GM13976 (cell line): ENCODE data around the gene SGTB.

Experiments used
- DNase-seq: peaks from one replicate; pipeline ENCODE4 v3.0.0; 2012; ENCODE audit warnings: low spot score
- in situ Hi-C: fragments of 300-500 bp; cut with MboI; formaldehyde crosslinking; loops from one replicate; pipeline ENCODE4 v1.12.0; 2022; ENCODE audit warnings: low sequenced_read_pairs, mixed read lengths, inconsistent platforms; ENCODE audit not compliant: unreplicated experiment
- TF ChIP-seq, protein P1 (sequence below): IDR thresholded peaks from 2 replicates; pipeline ENCODE4 v1.5.1; 2012; ENCODE audit warnings: borderline replicate concordance, mild to moderate bottlenecking; ENCODE audit not compliant: insufficient read depth; ENCODE audit errors: extremely low read depth, missing control alignments, control extremely low read depth

SGTB gene

DNA sequence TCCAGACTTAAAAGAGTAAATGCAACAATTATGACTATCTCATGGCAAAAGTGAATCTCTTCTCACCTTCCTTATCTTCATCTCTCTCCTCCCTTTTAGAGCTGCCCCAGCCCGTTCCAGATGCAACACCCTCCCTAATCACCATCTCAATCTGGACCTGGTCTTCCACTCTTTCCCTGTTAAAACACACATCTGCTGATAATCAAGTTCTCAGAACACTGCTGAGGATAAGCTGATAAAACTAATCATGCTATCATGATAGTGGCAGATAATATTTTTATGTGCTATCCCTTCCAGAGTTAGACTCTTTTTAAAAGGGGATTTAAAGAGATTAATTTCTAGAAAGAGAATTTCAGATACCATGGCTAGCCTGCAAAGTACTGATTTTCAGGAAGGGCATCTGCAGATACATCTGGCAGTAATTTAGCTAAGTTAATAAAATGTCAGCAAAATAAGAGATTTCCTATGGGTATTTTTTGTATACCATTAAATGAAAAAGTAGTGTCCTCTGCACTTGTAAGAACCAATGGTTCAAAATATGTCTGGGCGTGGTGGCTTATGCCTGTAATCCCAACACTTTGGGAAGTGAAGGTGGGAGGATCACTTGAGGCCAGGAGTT, 17.2 kb downstream of the SGTB start:
- in situ Hi-C loops: no loop called here
- TF ChIP-seq, protein P1, sequence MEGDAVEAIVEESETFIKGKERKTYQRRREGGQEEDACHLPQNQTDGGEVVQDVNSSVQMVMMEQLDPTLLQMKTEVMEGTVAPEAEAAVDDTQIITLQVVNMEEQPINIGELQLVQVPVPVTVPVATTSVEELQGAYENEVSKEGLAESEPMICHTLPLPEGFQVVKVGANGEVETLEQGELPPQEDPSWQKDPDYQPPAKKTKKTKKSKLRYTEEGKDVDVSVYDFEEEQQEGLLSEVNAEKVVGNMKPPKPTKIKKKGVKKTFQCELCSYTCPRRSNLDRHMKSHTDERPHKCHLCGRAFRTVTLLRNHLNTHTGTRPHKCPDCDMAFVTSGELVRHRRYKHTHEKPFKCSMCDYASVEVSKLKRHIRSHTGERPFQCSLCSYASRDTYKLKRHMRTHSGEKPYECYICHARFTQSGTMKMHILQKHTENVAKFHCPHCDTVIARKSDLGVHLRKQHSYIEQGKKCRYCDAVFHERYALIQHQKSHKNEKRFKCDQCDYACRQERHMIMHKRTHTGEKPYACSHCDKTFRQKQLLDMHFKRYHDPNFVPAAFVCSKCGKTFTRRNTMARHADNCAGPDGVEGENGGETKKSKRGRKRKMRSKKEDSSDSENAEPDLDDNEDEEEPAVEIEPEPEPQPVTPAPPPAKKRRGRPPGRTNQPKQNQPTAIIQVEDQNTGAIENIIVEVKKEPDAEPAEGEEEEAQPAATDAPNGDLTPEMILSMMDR: no peak
- no peak for DNase-seq

DNA sequence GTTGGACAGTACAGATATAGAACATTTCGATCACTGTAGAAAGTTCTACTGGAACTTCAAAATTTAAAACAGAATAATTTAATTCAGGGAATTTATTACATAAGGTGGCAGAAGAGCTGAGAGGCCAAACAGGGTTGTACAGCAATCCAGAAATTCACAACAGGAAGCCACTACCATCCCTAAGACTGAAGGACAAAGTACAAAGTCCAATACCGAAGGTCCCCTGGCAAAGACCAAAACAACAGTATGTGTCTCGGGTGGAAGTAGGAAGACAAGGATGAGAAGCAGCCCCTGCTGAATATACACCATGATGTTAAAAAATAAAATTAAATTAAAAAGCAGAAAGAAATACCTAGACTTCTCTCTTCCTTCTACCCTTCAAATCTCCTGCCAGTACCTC, 19.9 kb downstream of the SGTB start:
- no peak for DNase-seq
- TF ChIP-seq, protein P1: no peak
- in situ Hi-C loops: no loop called here

DNA sequence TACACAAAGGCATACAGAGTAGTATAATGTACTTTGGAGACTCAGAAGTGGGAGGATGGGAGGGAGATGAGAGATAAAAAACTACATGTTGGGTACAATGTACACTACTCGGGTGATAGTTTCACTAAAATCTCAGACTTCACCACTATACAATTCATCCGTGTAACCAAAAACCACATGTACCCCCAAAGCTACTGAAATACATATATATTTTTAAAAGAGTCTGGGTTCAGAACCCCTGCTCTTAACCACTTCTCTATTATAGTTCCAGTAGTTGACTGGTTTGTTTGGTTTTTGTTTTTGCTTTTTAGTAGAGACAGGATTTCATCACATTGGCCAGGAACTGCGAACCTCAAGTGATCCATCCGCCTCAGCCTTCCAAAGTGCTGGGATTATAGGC, 22.6 kb downstream of the SGTB start:
- TF ChIP-seq, protein P1: no peak
- in situ Hi-C loops: no loop called here
- DNase-seq: no peak

DNA sequence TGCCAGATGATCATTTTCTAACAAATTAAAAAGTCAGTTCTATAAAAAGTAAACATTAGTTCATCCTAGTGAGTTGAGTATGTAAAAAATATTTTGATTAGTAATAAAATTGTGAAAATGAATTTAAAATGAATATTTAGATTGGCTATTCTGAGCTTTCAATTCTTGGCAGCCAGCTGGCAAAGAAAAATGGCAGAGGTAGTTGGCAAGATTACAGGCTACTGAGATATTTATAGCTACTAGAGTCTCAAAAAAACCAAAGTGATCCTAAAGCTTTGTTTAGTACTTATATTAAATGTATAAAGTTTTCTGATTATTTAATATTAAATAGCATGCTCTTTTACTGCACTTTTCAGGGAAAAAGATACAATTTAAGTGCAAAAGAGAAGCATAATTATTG, 25.0 kb downstream of the SGTB start:
- TF ChIP-seq, protein P1: no peak
- DNase-seq: no peak

DNA sequence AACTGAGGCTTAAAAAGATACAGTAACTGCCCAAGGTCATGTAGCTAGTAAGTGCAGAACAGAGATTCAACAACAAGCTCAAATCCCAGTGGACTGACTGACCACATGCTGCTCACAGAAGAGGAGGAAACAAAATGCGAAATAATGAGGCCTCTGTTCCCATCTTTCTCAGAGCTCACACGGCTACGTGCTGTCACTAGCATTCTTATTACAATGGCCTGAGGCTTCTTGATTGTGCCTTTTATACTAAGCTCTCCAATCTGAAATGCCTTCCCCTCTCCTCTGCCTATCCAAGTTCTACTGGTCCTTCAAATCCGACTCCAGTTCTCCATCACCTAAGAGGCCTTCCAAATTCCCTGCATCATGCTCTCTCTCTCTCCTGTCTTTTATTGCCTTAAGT, 26.0 kb downstream of the SGTB start:
- in situ Hi-C loops: no loop called here
- TF ChIP-seq, protein P1: no peak
- DNase-seq: no peak

More for the DNA sequence above, 25.0 kb downstream of the SGTB start:
- in situ Hi-C loops: no loop called here

DNA sequence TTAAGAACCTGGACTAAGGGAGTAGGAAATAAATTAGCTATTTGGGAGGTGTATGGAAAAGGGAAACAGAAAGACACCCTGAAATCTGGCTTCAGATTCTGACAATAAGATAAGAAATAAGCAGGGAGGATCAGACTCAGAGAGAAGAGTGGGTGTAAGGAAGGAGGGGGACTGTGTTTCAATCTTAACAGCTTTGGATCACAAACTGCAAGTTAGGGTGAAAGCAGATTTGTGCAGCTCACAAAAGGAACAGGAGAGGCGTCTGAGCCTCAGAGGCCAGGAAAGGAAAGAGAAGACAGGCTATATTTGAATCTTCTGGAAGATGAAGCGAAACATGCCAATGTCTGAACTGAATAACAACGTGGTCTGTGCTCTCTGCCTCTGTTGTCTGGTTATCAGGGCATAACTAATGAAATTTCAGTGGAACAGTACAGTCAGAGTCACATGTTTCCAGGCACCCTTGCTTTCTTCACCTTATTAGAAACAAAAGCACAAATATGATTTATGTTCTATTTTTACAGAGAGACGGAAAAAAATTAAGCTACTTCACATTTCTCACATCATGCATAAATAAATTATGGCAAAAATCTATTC, 26.6 kb downstream of the SGTB start:
- peak; percentile 36 for DNase-seq
- in situ Hi-C loops: no loop called here
- TF ChIP-seq, protein P1: no peak
